Stimulated activated naive CD8-positive, alpha-beta T cell treated with anti-CD3 and anti-CD28 coated beads, Interleukin-15, Interleukin-2, amounts not matched to agents 100 U/mL and 50 U/mL, for 24 hours (primary cell): Measurements from ENCODE around the gene TMEM232.
"Not testable (repeated sequence)": the region's sequence is repeated elsewhere in the genome, so short reads cannot be mapped to it uniquely, and the experiment has no call there.

Source experiments
- ATAC-seq: fragments of 150-1000 bp; cut with Tn5 transposase; one replicate; pipeline ENCODE4 v1.10.0; 2021
- DNase-seq: peaks from one replicate; pipeline ENCODE4 v3.0.0; 2021

Gene TMEM232

GRCh38 chr5:110726249-110727024, at the start of gene TMEM232:
Gene TMEM232 (minus strand): TSS chr5:110726671. CDS start chr5:110667352, 59,319 bp downstream.
- DNase-seq: peak; percentile 73

GRCh38 chr5:110770286-110770685, 43.8 kb upstream of the TMEM232 start:
- DNase-seq: no peak
- no peak for ATAC-seq

More at GRCh38 chr5:110726249-110727024, at the start of gene TMEM232:
- peak; percentile 100 for ATAC-seq

- no peak for DNase-seq
- ATAC-seq: no peak
These were observed 42.7 kb upstream of the TMEM232 start for GRCh38 chr5:110769000-110769681.

GRCh38 chr5:110768138-110768860, 41.8 kb upstream of the TMEM232 start:
- ATAC-seq: no peak
- no peak for DNase-seq

GRCh38 chr5:110760158-110760557, 33.7 kb upstream of the TMEM232 start:
- no peak for ATAC-seq
- no peak for DNase-seq

GRCh38 chr5:110757118-110757729, 30.8 kb upstream of the TMEM232 start:
- ATAC-seq: no peak
- peak; percentile 8 for DNase-seq

- DNase-seq: no peak
- ATAC-seq: no peak
These were observed 27.7 kb upstream of the TMEM232 start for GRCh38 chr5:110754181-110754580.

GRCh38 chr5:110753600-110753999, 27.1 kb upstream of the TMEM232 start:
- ATAC-seq (peak; percentile 33), DNase-seq (no peak)

- ATAC-seq (peak; percentile 50), DNase-seq (no peak)
These were observed 26.5 kb upstream of the TMEM232 start for GRCh38 chr5:110752953-110753352.

- DNase-seq (peak; percentile 11), ATAC-seq (peak; percentile 92)
These were observed 25.7 kb upstream of the TMEM232 start for GRCh38 chr5:110751902-110752762.

GRCh38 chr5:110738812-110739651, 12.6 kb upstream of the TMEM232 start, which contains the start of gene SLC25A46:
Gene SLC25A46 (plus strand): TSS chr5:110739007. CDS start chr5:110739120, 113 bp downstream.
- DNase-seq (peak; percentile 87), ATAC-seq (peak; percentile 93)

- no peak for DNase-seq
- ATAC-seq: peak; percentile 62
These were observed 12.0 kb upstream of the TMEM232 start for GRCh38 chr5:110738503-110738811.

GRCh38 chr5:110736753-110737152, 10.3 kb upstream of the TMEM232 start:
- DNase-seq (no peak), ATAC-seq (no peak)

GRCh38 chr5:110735556-110735955, 9.1 kb upstream of the TMEM232 start:
- DNase-seq (no peak), ATAC-seq (no peak)

- ATAC-seq (no peak), DNase-seq (no peak)
These were observed 7.6 kb upstream of the TMEM232 start for GRCh38 chr5:110734101-110734500.

GRCh38 chr5:110731499-110731898, 5.0 kb upstream of the TMEM232 start:
- not testable (repeated sequence) for DNase-seq

GRCh38 chr5:110727025-110727314, 499 bp upstream of the TMEM232 start:
- ATAC-seq (peak; percentile 38), DNase-seq (no peak)

More at GRCh38 chr5:110731499-110731898, 5.0 kb upstream of the TMEM232 start:
- not testable (repeated sequence) for ATAC-seq

GRCh38 chr5:110718311-110718710, 8.2 kb downstream of the TMEM232 start:
- no peak for ATAC-seq

GRCh38 chr5:110716247-110717245, 9.9 kb downstream of the TMEM232 start:
- DNase-seq: no peak
- ATAC-seq: no peak

More at GRCh38 chr5:110718311-110718710, 8.2 kb downstream of the TMEM232 start:
- DNase-seq: no peak
